Astrocyte of the spinal cord (primary cell): ENCODE results near the gene IDH3A.

Source experiments
- DNase-seq: peaks from one replicate; pipeline ENCODE4 v3.0.0; 2011; ENCODE audit warnings: low read depth, low spot score
- H3K4me3 ChIP-seq: 2 replicates; pipeline ENCODE4 v1.5.1; 2011; ENCODE audit warnings: low read depth, mild to moderate bottlenecking, low read length, moderate library complexity
- in situ Hi-C: cut with HindIII; loops from 2 replicates; pipeline ENCODE4 v1.10.0; 2017; ENCODE audit warnings: low sequenced_read_pairs
- TF ChIP-seq, protein P1 (sequence below): IDR thresholded peaks from 2 replicates; pipeline ENCODE4 v1.5.1; 2012; ENCODE audit warnings: low read depth, mild to moderate bottlenecking, low read length, inconsistent platforms

Gene IDH3A

DNA sequence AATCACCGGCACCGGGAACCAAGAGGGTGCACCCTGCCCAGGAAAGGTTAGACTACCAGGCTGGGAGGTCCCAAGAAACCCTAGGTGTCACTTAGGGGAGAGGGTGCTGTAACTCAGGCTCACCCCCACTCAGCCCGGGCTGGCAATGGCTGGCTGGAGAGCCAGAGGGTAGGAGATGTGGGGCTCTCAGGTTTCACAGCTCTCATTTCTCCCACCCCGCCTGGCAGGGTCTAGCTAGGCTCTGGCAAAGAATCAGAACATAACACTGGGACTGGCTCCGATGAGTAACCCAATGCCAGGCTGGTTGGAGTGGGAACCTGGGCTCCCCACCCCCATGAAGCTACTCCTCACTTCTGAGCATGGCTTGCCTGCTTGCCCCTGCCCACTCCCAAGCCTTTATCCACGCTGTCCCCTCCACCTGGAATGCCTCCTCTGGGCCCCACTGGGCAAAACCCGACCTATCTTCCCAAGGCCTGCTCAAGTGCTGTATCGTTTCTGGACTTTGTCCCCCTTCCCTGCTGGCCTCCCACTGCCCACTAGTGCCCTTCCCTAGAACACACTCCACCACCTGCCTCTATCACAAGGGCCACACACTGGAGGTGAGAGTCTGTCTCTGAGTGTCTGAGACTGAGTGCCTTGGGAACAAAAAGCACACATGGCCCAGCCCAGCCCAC, 19.9 kb upstream of the IDH3A start:
- TF ChIP-seq, protein P1, sequence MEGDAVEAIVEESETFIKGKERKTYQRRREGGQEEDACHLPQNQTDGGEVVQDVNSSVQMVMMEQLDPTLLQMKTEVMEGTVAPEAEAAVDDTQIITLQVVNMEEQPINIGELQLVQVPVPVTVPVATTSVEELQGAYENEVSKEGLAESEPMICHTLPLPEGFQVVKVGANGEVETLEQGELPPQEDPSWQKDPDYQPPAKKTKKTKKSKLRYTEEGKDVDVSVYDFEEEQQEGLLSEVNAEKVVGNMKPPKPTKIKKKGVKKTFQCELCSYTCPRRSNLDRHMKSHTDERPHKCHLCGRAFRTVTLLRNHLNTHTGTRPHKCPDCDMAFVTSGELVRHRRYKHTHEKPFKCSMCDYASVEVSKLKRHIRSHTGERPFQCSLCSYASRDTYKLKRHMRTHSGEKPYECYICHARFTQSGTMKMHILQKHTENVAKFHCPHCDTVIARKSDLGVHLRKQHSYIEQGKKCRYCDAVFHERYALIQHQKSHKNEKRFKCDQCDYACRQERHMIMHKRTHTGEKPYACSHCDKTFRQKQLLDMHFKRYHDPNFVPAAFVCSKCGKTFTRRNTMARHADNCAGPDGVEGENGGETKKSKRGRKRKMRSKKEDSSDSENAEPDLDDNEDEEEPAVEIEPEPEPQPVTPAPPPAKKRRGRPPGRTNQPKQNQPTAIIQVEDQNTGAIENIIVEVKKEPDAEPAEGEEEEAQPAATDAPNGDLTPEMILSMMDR = no peak
- H3K4me3 ChIP-seq = no peak overlapping the region
- DNase-seq = no peak
- in situ Hi-C loops = no loop called here

DNA sequence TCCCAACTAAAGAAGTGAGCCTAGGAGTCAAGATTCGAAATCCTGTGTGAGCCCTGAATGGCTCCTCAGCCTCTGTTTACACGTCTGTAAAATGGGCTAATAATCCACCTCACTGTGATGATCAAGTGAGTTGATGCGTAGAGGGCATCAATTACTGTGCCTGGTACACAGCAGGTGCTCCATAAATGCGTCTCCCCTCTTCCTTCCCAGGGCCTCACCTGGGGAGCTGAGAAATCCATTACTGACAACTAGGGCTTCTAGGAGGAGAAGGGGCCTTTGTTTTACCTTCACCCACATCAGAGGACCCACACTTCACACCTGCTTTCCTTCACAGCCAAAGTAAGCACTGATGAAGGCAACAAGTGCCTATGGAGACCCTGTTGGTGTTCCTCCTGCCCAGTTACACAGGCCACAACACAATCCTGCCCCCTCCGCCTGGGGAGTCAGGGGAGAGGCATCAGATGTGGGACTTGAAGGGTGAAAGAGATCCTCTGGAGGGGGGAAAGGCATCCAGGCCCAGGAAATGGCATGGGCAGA, 19.3 kb upstream of the IDH3A start:
- in situ Hi-C loops = no loop called here
- TF ChIP-seq, protein P1 = no peak

DNA sequence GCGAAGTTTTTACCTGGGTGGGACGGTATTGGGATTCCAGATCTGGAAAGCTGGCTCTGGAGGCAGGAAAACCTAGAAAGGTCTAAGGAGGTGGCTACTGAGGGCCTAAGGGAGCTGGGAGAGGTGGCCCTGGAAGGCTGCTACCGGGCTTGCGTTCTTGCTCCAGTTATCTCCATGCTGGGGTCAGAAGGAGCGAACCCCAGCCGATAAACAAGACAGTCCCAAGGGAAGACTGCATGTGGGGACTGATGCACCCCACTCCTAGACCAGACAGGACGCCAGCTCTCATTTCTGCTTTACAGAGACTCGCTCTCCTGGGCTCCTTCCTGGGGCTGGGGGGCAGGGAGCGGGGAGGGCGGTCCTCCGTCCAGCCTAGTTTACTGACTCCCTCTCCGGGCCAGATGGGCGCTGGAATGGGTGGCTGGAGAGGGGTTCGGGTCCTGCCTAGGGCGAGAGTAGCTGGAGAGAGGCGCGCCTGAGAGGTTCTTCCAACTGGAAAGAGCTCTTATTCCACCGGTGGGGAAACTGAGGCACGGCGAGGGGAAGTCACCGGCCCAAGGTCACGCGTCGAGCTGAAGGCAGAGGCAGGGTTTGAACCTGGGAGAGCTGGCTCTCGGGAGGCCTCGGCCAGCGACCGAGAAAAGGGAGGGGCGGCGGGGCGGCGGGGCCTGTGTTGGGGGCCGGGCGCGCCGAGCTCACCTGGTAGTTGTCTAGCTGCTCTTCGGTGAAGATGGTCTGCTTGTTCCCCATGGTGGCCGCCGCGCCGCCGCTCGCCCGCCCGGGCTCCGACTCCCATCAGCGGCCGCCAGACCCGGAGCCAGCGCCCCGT, 18.5 kb upstream of the IDH3A start:
- TF ChIP-seq, protein P1 = no peak
- in situ Hi-C loops = no loop called here
- no peak for DNase-seq
- peak overlapping the region; percentile 17 for H3K4me3 ChIP-seq

More for the DNA sequence above, 19.3 kb upstream of the IDH3A start:
- DNase-seq = no peak
- H3K4me3 ChIP-seq = no peak overlapping the region

DNA sequence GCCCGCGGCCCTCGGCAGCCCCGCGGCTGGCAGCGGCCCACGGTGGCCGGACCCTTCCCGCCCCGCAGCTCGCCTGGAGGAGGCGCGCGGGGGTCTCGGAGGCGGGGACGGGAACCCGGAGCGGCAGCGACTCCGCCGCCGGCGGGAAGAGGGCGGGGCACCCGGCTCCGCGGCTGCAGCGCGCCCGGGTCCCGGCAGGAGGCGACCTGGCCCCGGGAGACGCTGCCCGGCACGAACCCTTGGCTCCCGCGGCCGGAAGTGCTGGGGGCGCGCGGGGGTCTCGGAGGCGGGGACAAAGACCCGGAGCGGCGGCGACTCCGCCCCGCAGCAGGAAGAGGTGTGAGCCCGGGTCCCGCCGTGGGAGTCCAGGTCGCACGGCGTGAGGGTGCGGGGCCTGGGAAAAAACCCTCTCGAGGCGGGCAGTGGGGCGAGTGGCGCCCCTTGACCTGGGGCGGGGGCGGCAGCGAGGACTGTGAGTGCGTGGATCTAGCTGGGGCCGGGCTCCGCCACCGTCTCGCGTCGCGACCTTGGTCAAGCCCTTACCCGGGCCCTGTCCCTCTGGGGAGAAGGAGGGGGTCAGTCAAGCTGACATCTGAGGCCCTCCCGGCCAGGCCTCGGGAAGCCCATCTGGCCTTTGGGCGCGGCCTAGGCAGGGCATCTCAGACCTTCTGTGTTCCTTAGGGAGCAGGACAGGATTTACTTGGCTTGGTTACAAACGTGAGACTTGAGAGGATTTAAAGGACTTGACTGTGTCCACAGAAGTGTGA, 17.7 kb upstream of the IDH3A start, which contains the start of gene CIB2:
Gene CIB2, minus strand, starts transcription at position 151 of the 767 bp plus-strand sequence. CDS start 230 bp downstream, outside the sequence.
- peak within 1 kb of the TSS; percentile 62 for H3K4me3 ChIP-seq
- in situ Hi-C loops = no loop called here
- TF ChIP-seq, protein P1 = peak; percentile 56
- peak; percentile 45 for DNase-seq

DNA sequence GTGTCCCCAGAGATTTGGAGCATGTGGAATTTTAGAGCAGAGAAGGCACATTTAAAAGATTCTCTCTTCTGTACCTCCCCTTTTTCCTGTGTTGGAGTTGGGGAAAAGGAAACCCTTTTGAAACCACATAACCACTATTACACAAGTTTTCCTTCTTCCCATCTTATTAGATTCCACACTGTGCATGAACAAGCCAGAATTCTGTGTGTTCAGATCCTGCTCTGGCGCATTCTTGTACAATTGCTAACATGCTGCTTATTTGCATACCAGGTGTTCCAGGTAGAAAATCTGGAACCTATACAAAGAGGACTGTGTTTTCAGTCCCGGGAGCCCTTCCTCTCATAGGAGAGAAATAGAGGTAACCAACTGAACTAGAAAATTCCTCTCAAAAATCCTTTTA, 15.4 kb upstream of the IDH3A start:
- in situ Hi-C loops = no loop called here
- DNase-seq = no peak
- no peak overlapping the region for H3K4me3 ChIP-seq
- TF ChIP-seq, protein P1 = no peak

DNA sequence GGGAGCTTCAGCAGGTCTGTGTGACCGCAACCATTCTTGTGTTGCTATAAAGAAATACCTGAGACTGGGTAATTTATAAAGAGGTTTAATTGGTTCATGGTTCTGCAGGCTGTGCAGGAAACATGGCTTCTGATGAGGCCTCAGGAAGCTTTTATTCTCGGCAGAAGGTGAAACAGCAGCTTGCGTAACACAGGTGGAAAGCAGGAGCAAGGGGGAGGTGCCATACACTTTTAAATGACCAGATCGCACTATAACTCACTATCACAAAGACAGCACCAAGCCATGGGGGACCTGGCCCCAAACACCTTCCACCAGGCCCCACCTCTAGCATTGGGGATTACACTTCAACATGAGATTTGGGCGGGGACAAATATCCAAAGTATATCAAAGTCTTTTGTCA, 9.6 kb upstream of the IDH3A start:
- DNase-seq = no peak
- in situ Hi-C loops = no loop called here

More for the DNA sequence above, 9.6 kb upstream of the IDH3A start:
- TF ChIP-seq, protein P1 = no peak
- no peak overlapping the region for H3K4me3 ChIP-seq
